H9 (cell line): ENCODE measurements around the gene RAB3C. TPM values are rescaled to one million over a fixed set of nuclear protein-coding genes. Genes with fewer than 3 reads are reported as not detected.
A peak's percentile ranks its signal among the peaks of the same experiment; 100 is the strongest.

Experiments used
- DNase-seq: peaks from one replicate; pipeline ENCODE4 v3.0.0-alpha.2; 2017
- H2AFZ ChIP-seq: one replicate; pipeline ENCODE4 v1.6.1; 2013; ENCODE audit warnings: mild to moderate bottlenecking, low read length, control low read depth, moderate library complexity
- H2AK5ac ChIP-seq: 2 replicates; pipeline ENCODE4 v1.6.1; 2013; ENCODE audit warnings: low read length, control low read depth, mixed read lengths; ENCODE audit not compliant: insufficient read length
- H2BK120ac ChIP-seq: one replicate; pipeline ENCODE4 v1.6.1; 2013; ENCODE audit warnings: low read depth, mild to moderate bottlenecking, low read length, control low read depth, inconsistent platforms; ENCODE audit not compliant: poor library complexity, severe bottlenecking
- H2BK12ac ChIP-seq: 2 replicates; pipeline ENCODE4 v1.6.1; 2013; ENCODE audit warnings: low read length, control low read depth, mixed read lengths, low read depth; ENCODE audit not compliant: insufficient read length
- H2BK15ac ChIP-seq: 2 replicates; pipeline ENCODE4 v1.6.1; 2013; ENCODE audit warnings: low read depth, low read length, control low read depth
- H2BK20ac ChIP-seq: one replicate; pipeline ENCODE4 v1.6.1; 2013; ENCODE audit warnings: low read depth, mild to moderate bottlenecking, low read length, control low read depth, inconsistent platforms; ENCODE audit not compliant: poor library complexity, severe bottlenecking
- H2BK5ac ChIP-seq: 2 replicates; pipeline ENCODE4 v1.6.1; 2013; ENCODE audit warnings: low read length, control low read depth, mixed read lengths; ENCODE audit not compliant: insufficient read length
- H3K14ac ChIP-seq: 2 replicates; pipeline ENCODE4 v1.6.1; 2013; ENCODE audit warnings: low read length, control low read depth; ENCODE audit not compliant: insufficient read depth
- H3K18ac ChIP-seq: 2 replicates; pipeline ENCODE4 v1.6.1; 2013; ENCODE audit warnings: low read depth, mild to moderate bottlenecking, mixed read lengths, low read length, control low read depth; ENCODE audit not compliant: insufficient read length
- H3K23ac ChIP-seq: 2 replicates; pipeline ENCODE4 v1.6.1; 2013; ENCODE audit warnings: low read length, control low read depth, mixed read lengths, low read depth; ENCODE audit not compliant: insufficient read length
- H3K23me2 ChIP-seq: 2 replicates; pipeline ENCODE4 v1.6.1; 2013; ENCODE audit warnings: low read depth, mild to moderate bottlenecking, mixed read lengths, low read length, control low read depth; ENCODE audit not compliant: insufficient read length, poor library complexity, severe bottlenecking
- H3K27ac ChIP-seq: 2 replicates; pipeline ENCODE4 v1.5.1; 2013; ENCODE audit warnings: low read length, control low read depth, mixed read lengths, low read depth; ENCODE audit not compliant: insufficient read length
- H3K27me3 ChIP-seq: 2 replicates; pipeline ENCODE4 v1.6.1; 2013; ENCODE audit warnings: low read length, control low read depth, inconsistent platforms; ENCODE audit not compliant: insufficient read depth
- H3K4ac ChIP-seq: 2 replicates; pipeline ENCODE4 v1.6.1; 2013; ENCODE audit warnings: low read depth, mild to moderate bottlenecking, control low read depth, inconsistent platforms, low read length, moderate library complexity
- H3K4me1 ChIP-seq: 2 replicates; pipeline ENCODE4 v1.6.1; 2013; ENCODE audit warnings: low read length, control low read depth, inconsistent platforms; ENCODE audit not compliant: insufficient read depth
- H3K4me2 ChIP-seq: 2 replicates; pipeline ENCODE4 v1.6.1; 2013; ENCODE audit warnings: low read length, control low read depth, mixed read lengths; ENCODE audit not compliant: insufficient read length, insufficient read depth
- H3K56ac ChIP-seq: 2 replicates; pipeline ENCODE4 v1.6.1; 2013; ENCODE audit warnings: low read depth, mild to moderate bottlenecking, mixed read lengths, low read length, control low read depth; ENCODE audit not compliant: insufficient read length
- H3K79me1 ChIP-seq: 2 replicates; pipeline ENCODE4 v1.6.1; 2013; ENCODE audit warnings: low read depth, mild to moderate bottlenecking, moderate library complexity, low read length, control low read depth, inconsistent platforms; ENCODE audit not compliant: insufficient read depth, poor library complexity, severe bottlenecking
- H3K79me2 ChIP-seq: 2 replicates; pipeline ENCODE4 v1.6.1; 2013; ENCODE audit warnings: low read length, control low read depth, inconsistent platforms; ENCODE audit not compliant: insufficient read depth
- H3K9ac ChIP-seq: 2 replicates; pipeline ENCODE4 v1.6.1; 2013; ENCODE audit warnings: low read length, control low read depth, mixed read lengths; ENCODE audit not compliant: insufficient read length; ENCODE audit errors: extremely low read depth
- H3K9me3 ChIP-seq: one replicate; pipeline ENCODE4 v1.6.1; 2013; ENCODE audit warnings: low read depth, low read length, inconsistent platforms; ENCODE audit not compliant: control insufficient read depth
- H3T11ph ChIP-seq: one replicate; pipeline ENCODE4 v1.6.1; 2013; ENCODE audit warnings: mild to moderate bottlenecking, low read length, control low read depth, inconsistent platforms
- H4K20me1 ChIP-seq: one replicate; pipeline ENCODE4 v1.6.1; 2013; ENCODE audit not compliant: control insufficient read depth, insufficient read length, insufficient read depth
- H4K5ac ChIP-seq: 2 replicates; pipeline ENCODE4 v1.6.1; 2013; ENCODE audit warnings: low read depth, mild to moderate bottlenecking, mixed read lengths, low read length, control low read depth; ENCODE audit not compliant: insufficient read length
- H4K8ac ChIP-seq: replicated peaks from 2 replicates; pipeline ENCODE4 v1.6.1; 2013; ENCODE audit warnings: low read length, control low read depth, mixed read lengths, low read depth; ENCODE audit not compliant: insufficient read length
- H4K91ac ChIP-seq: 2 replicates; pipeline ENCODE4 v1.6.1; 2013; ENCODE audit warnings: low read depth, mild to moderate bottlenecking, moderate library complexity, mixed read lengths, low read length, control low read depth; ENCODE audit not compliant: insufficient read length
- H3K27ac Mint-ChIP-seq, 3 experiments: 2 replicates in 2 of 3; 3 replicates in 1 of 3; pipeline ENCODE4 v1.8.0; 2020 to 2021; ENCODE audit warnings: mixed read lengths in 3 of 3, mild to moderate bottlenecking in 1 of 3, moderate library complexity in 1 of 3
- H3K27me3 Mint-ChIP-seq: 2 replicates; pipeline ENCODE4 v1.8.0; 2021; ENCODE audit warnings: low read depth, mild to moderate bottlenecking, moderate library complexity, mixed read lengths
- H3K36me3 Mint-ChIP-seq, 3 experiments: 2 replicates in 2 of 3; 3 replicates in 1 of 3; pipeline ENCODE4 v1.8.0; 2020 to 2021; ENCODE audit warnings: low read depth in 3 of 3, mixed read lengths in 3 of 3; ENCODE audit not compliant: insufficient read depth in 1 of 3
- H3K4me1 Mint-ChIP-seq, 2 experiments: 2 replicates each; pipeline ENCODE4 v1.8.0; 2020; ENCODE audit warnings: mixed read lengths in 2 of 2
- H3K4me3 Mint-ChIP-seq, 2 experiments: 2 replicates in 1 of 2; 3 replicates in 1 of 2; pipeline ENCODE4 v1.8.0; 2020 to 2021; ENCODE audit warnings: mild to moderate bottlenecking in 2 of 2, mixed read lengths in 2 of 2, moderate library complexity in 1 of 2
- H3K9me3 Mint-ChIP-seq, 2 experiments: 2 replicates in 1 of 2; 3 replicates in 1 of 2; pipeline ENCODE4 v1.8.0; 2020; ENCODE audit warnings: mild to moderate bottlenecking in 2 of 2, mixed read lengths in 2 of 2, moderate library complexity in 1 of 2
- WGBS: extraction: QIAGEN DNeasy Blood & Tissue Kit; methylation state at CpG from one replicate; pipeline ENCODE4 v1.1.7; 2013; ENCODE audit warnings: missing lambda C conversion rate, low lambda C conversion rate, mixed read lengths; ENCODE audit not compliant: insufficient read length; ENCODE audit errors: extremely low coverage; 5-methylcytosine and 5-hydroxymethylcytosine counted together
- total RNA-seq: library from RNA; stranded (reverse); gene quantifications from 2 replicates; pipeline ENCODE4 v1.2.1, GENCODE V29; 2021
- TF ChIP-seq, protein P1 (sequence below): fragments of 200-600 bp; sonication (generic); conservative IDR thresholded peaks from 3 replicates; pipeline ENCODE4 v1.8.0; 2021; ENCODE audit warnings: antibody characterized with exemption, mild to moderate bottlenecking

RAB3C gene
- total RNA-seq, 1 experiment from 2014 or later = 16.3 TPM

DNA sequence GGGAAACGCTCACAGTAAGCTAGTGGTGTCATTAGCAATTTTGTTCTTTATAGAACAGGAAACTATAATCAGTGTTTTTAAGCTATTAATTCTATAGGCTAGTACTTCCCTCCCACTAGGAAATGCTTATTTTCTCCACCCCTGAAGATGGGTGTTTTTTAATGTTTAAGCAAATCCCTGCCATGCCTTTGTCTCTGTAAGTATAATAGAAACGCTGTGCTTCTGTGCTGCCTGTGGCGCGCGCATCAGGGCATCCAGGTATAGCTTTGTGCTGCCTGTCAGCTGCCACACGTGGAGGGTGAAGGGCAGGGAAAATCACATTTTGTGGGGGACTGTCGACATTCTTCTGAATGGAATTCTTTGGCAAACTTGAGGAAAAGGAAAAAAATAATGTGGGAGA is 217.5 kb downstream of the RAB3C start:
- H2BK20ac ChIP-seq = no peak overlapping the region

More for the DNA sequence above, 217.5 kb downstream of the RAB3C start:
- Histone ChIP-seq H3K23me2 (no peaks in the 10 kb centered on the region), H3K4me2 (no peak overlapping the region), H3K27me3 (no peaks in the 10 kb centered on the region), H2AFZ (no peak overlapping the region), H3K4ac (no peak overlapping the region), H3K56ac (no peak overlapping the region), H2BK15ac (no peak overlapping the region), H3K4me1 (peaks cover 2% of the 10 kb centered on the region), H2BK12ac (no peak overlapping the region), H4K91ac (no peak overlapping the region), H3K18ac (no peak overlapping the region), H3T11ph (no peak overlapping the region), H2AK5ac (no peak overlapping the region), H2BK5ac (no peak overlapping the region), H3K79me1 (no peaks in the 10 kb centered on the region), H3K23ac (no peak overlapping the region), H3K9me3 (no peaks in the 10 kb centered on the region), H3K79me2 (no peaks in the 10 kb centered on the region), H4K8ac (no peak overlapping the region), H4K5ac (no peak overlapping the region), H3K27ac (no peak overlapping the region), H3K14ac (no peak overlapping the region), H2BK120ac (no peak overlapping the region), H3K9ac (no peak overlapping the region), H4K20me1 (no peaks in the 10 kb centered on the region)
- Mint-ChIP-seq H3K27ac (peak overlapping the region in 2 of 3 experiments; percentile 21 to 34; a peak in 5 of 7 replicates), H3K27me3 (no peaks in the 10 kb centered on the region), H3K4me3 (0 out of 5 replicates have a peak overlapping the region, but pooled peaks of 1 of the 2 experiments have one; percentile 18), H3K36me3 (no peaks in the 10 kb centered on the region), H3K9me3 (no peaks in the 10 kb centered on the region), H3K4me1 (peaks cover 12 to 37% of the 10 kb centered on the region in 2 experiments)
- TF ChIP-seq, protein P1, sequence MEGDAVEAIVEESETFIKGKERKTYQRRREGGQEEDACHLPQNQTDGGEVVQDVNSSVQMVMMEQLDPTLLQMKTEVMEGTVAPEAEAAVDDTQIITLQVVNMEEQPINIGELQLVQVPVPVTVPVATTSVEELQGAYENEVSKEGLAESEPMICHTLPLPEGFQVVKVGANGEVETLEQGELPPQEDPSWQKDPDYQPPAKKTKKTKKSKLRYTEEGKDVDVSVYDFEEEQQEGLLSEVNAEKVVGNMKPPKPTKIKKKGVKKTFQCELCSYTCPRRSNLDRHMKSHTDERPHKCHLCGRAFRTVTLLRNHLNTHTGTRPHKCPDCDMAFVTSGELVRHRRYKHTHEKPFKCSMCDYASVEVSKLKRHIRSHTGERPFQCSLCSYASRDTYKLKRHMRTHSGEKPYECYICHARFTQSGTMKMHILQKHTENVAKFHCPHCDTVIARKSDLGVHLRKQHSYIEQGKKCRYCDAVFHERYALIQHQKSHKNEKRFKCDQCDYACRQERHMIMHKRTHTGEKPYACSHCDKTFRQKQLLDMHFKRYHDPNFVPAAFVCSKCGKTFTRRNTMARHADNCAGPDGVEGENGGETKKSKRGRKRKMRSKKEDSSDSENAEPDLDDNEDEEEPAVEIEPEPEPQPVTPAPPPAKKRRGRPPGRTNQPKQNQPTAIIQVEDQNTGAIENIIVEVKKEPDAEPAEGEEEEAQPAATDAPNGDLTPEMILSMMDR = no peak
- no peak for DNase-seq
- WGBS = no CpG with 5 or more reads among the region's 7 CpGs
